ENCODE measurements around the gene CDK5RAP2.
A peak's percentile ranks its signal among the peaks of the same experiment; 100 is the strongest.
"Not testable (repeated sequence)": the region's sequence is repeated elsewhere in the genome, so short reads cannot be mapped to it uniquely, and the experiment has no call there.

CDK5RAP2 gene

GRCh38 chr9:120580051-120580896 lies at the start of gene CDK5RAP2:
Gene CDK5RAP2, minus strand, starts transcription at chr9:120580167. Its CDS starts 189 bp downstream, at chr9:120579978.
- peak; percentile 95 for DNase-seq

- DNase-seq: not testable (repeated sequence)
Measured at GRCh38 chr9:120628925-120629497, 49.0 kb upstream of the CDK5RAP2 start.

GRCh38 chr9:120628207-120628924 lies 48.4 kb upstream of the CDK5RAP2 start:
- no peak for DNase-seq

GRCh38 chr9:120627073-120627472 lies 47.1 kb upstream of the CDK5RAP2 start:
- no peak for DNase-seq

GRCh38 chr9:120626512-120626911 lies 46.5 kb upstream of the CDK5RAP2 start:
- DNase-seq: no peak

- no peak for DNase-seq
Measured at GRCh38 chr9:120625222-120625621, 45.3 kb upstream of the CDK5RAP2 start.

- DNase-seq: no peak
Measured at GRCh38 chr9:120622790-120623189, 42.8 kb upstream of the CDK5RAP2 start.

GRCh38 chr9:120621941-120622340 lies 42.0 kb upstream of the CDK5RAP2 start:
- no peak for DNase-seq

- DNase-seq: peak; percentile 67
Measured at GRCh38 chr9:120619751-120620655, 40.0 kb upstream of the CDK5RAP2 start.

GRCh38 chr9:120616966-120617935 lies 37.3 kb upstream of the CDK5RAP2 start:
- no peak for DNase-seq

- no peak for DNase-seq
Measured at GRCh38 chr9:120612218-120612617, 32.3 kb upstream of the CDK5RAP2 start.

- DNase-seq: no peak
Measured at GRCh38 chr9:120611690-120612068, 31.7 kb upstream of the CDK5RAP2 start.

- DNase-seq: no peak
Measured at GRCh38 chr9:120610975-120611689, 31.2 kb upstream of the CDK5RAP2 start.

GRCh38 chr9:120609636-120610035 lies 29.7 kb upstream of the CDK5RAP2 start:
- no peak for DNase-seq

- DNase-seq: no peak
Measured at GRCh38 chr9:120608421-120608820, 28.5 kb upstream of the CDK5RAP2 start.

GRCh38 chr9:120603591-120603990 lies 23.6 kb upstream of the CDK5RAP2 start:
- DNase-seq: no peak

- no peak for DNase-seq
Measured at GRCh38 chr9:120603010-120603409, 23.0 kb upstream of the CDK5RAP2 start.

- DNase-seq: no peak
Measured at GRCh38 chr9:120593955-120594277, 13.9 kb upstream of the CDK5RAP2 start.

GRCh38 chr9:120593250-120593954 lies 13.4 kb upstream of the CDK5RAP2 start:
- no peak for DNase-seq

GRCh38 chr9:120592210-120592609 lies 12.2 kb upstream of the CDK5RAP2 start:
- no peak for DNase-seq

All from stimulated activated CD4-positive, alpha-beta T cell treated with anti-CD3 and anti-CD28 coated beads, Interleukin-15, amount 100 ng/mL, for 24 hours (primary cell).